ENCODE data around the gene PDGFB. TPM values are rescaled to one million over a fixed set of nuclear protein-coding genes. Genes with fewer than 3 reads are reported as not detected.

The PDGFB gene
- total and polyA plus RNA-seq, 9 of the 15 experiments (the other 6 are each of a cell fraction or from before 2014, with no cell fraction given), result 0.07 to 4.0 (median 0.48) TPM; not detected in 1

- TF ChIP-seq REST (IDR thresholded peaks at IDR 0.05; ENCODE audit: borderline replicate concordance) (peak; percentile 60; the same call in 1 of the 2 replicates), REST (CRISPR knock-in tag; IDR thresholded peaks at IDR 0.05; ENCODE audit: low read depth) (0 out of 2 replicates have a peak, but pooled peaks have one; percentile 48), ETV1 (tag; conservative IDR thresholded peaks at IDR 0.05; ENCODE audit: low read depth) (peak; percentile 60), ZNF778 (CRISPR knock-in tag; IDR thresholded peaks at IDR 0.05) (no peak), HMGN3 (IDR thresholded peaks at IDR 0.05; ENCODE audit: borderline replicate concordance, extremely low read depth, insufficient read length, low read depth, low read length) (no peak), ARNT (IDR thresholded peaks at IDR 0.05) (peak in 1 of 2 experiments; percentile 62; a peak in 1 of 4 replicates), MTA1 (IDR thresholded peaks at IDR 0.05; ENCODE audit: borderline replicate concordance) (peak; percentile 83; the same call in 1 of the 2 replicates), USF2 (CRISPR knock-in tag; IDR thresholded peaks at IDR 0.05) (peak; percentile 91), L3MBTL2 (IDR thresholded peaks at IDR 0.05) (peak; percentile 55; the same call in 1 of the 2 replicates), USF1 (CRISPR knock-in tag; IDR thresholded peaks at IDR 0.05) (peak; percentile 92), MLLT1 (IDR thresholded peaks at IDR 0.05) (peak; percentile 30 to 40; a peak in 2 of 4 replicates), TOE1 (IDR thresholded peaks at IDR 0.05; ENCODE audit: borderline replicate concordance) (peak; percentile 95), TOE1 (CRISPR knock-in tag; IDR thresholded peaks at IDR 0.05; ENCODE audit: borderline replicate concordance, low read depth) (no peak), OTX1 (CRISPR knock-in tag; IDR thresholded peaks at IDR 0.05) (0 out of 2 replicates have a peak, but pooled peaks have one; percentile 62), HDAC1 (IDR thresholded peaks at IDR 0.05) (peak in 1 of 2 experiments; percentile 63; a peak in 2 of 4 replicates)
These were observed 3.7 kb downstream of the PDGFB start (continued) for GRCh38 chr22:39240831-39241793.

All from K562 (cell line).